Caco-2 (cell line): ENCODE data around the gene EFCAB7. TPM values are rescaled to one million over a fixed set of nuclear protein-coding genes. Genes with fewer than 3 reads are reported as not detected.

Experiments used
- BruUV-seq: library from RNA; stranded (reverse); fragments of 400-500 nt; replicated peaks from 2 replicates; lab custom pipeline; 2021; lab: Mats Ljungman, UMichigan
- CTCF ChIA-PET: fragments of 300-600 bp; sonication (Branson Sonifier 250); formaldehyde crosslinking; loops from one replicate; lab custom pipeline; 2022; ENCODE audit warnings: antibody characterized with exemption; lab: Charles Lee
- POLR2A ChIA-PET: fragments of 300-600 bp; sonication (Branson Sonifier 250); formaldehyde crosslinking; loops from one replicate; lab custom pipeline; 2022; ENCODE audit warnings: antibody characterized with exemption; lab: Charles Lee
- DNase-seq, 2 experiments: peaks; one replicate each; pipeline versions ENCODE4 v3.0.0 to v3.0.0-alpha.2; 2020 to 2022
- H3K27me3 ChIP-seq: replicated peaks from 2 replicates; pipeline ENCODE4 v1.6.0; 2011; ENCODE audit warnings: low read length; ENCODE audit not compliant: control insufficient read depth, insufficient read depth
- H3K36me3 ChIP-seq: 2 replicates; pipeline ENCODE4 v1.5.1; 2011; ENCODE audit warnings: low read length; ENCODE audit not compliant: control insufficient read depth, insufficient read depth
- H3K4me1 ChIP-seq: fragments of 250-450 bp; sonication (Bioruptor Pico); 2 replicates; pipeline ENCODE4 v1.5.1; 2020; ENCODE audit warnings: mild to moderate bottlenecking
- H3K4me3 ChIP-seq: 2 replicates; pipeline ENCODE4 v1.5.1; 2011; ENCODE audit warnings: low read depth, mild to moderate bottlenecking, control low read depth, low read length
- H3K9me3 ChIP-seq: fragments of 250-450 bp; sonication (Bioruptor Pico); 2 replicates; pipeline ENCODE4 v1.5.1; 2020; ENCODE audit warnings: mild to moderate bottlenecking, moderate library complexity
- H3K27ac Mint-ChIP-seq: one replicate; pipeline ENCODE4 v1.8.0; 2022; ENCODE audit warnings: mixed read lengths; ENCODE audit not compliant: unreplicated experiment
- H3K27me3 Mint-ChIP-seq: one replicate; pipeline ENCODE4 v1.8.0; 2022; ENCODE audit warnings: mixed read lengths; ENCODE audit not compliant: insufficient read depth, unreplicated experiment
- H3K36me3 Mint-ChIP-seq: one replicate; pipeline ENCODE4 v1.8.0; 2022; ENCODE audit warnings: mild to moderate bottlenecking, mixed read lengths; ENCODE audit not compliant: insufficient read depth, unreplicated experiment
- H3K4me1 Mint-ChIP-seq: one replicate; pipeline ENCODE4 v1.8.0; 2022; ENCODE audit warnings: low read depth, mixed read lengths; ENCODE audit not compliant: unreplicated experiment
- H3K4me3 Mint-ChIP-seq: one replicate; pipeline ENCODE4 v1.8.0; 2022; ENCODE audit warnings: mild to moderate bottlenecking, moderate library complexity, mixed read lengths; ENCODE audit not compliant: unreplicated experiment
- H3K9me3 Mint-ChIP-seq: one replicate; pipeline ENCODE4 v1.8.0; 2022; ENCODE audit warnings: mixed read lengths; ENCODE audit not compliant: unreplicated experiment
- intact Hi-C: fragments of 100-400 bp; cut with micrococcal nuclease; formaldehyde crosslinking; loops from one replicate; pipeline ENCODE4 v1.10.0; 2022; ENCODE audit not compliant: unreplicated experiment
- total RNA-seq: library from RNA; stranded (reverse); gene quantifications from 2 replicates; pipeline ENCODE4 v1.2.3, GENCODE V29; 2022
- TF ChIP-seq, protein P1 (sequence below), 2 experiments: fragments of 200-600 bp in 1 of 2; IDR thresholded peaks; 1 replicate in 1 of 2; 2 replicates in 1 of 2; pipeline versions ENCODE4 v1.5.1 to v1.8.0; 2011 to 2022; ENCODE audit warnings: antibody characterized with exemption in 1 of 2, control low read depth in 1 of 2, inconsistent platforms in 1 of 2, low read depth in 1 of 2, low read length in 1 of 2, mild to moderate bottlenecking in 1 of 2, moderate library complexity in 1 of 2; ENCODE audit not compliant: insufficient read depth in 1 of 2, severe bottlenecking in 1 of 2, unreplicated experiment in 1 of 2

The EFCAB7 gene
- total RNA-seq, 1 experiment from 2014 or later = 3.2 TPM

GRCh38 chr1:63557365-63557987 lies 34.2 kb downstream of the EFCAB7 start:
- Mint-ChIP-seq H3K36me3 (peaks cover 4% of the 10 kb centered on the region), H3K4me1 (no peaks in the 10 kb centered on the region), H3K27ac (no peak overlapping the region), H3K4me3 (no peak overlapping the region), H3K27me3 (no peaks in the 10 kb centered on the region), H3K9me3 (no peaks in the 10 kb centered on the region)
- Histone ChIP-seq H3K36me3 (no peaks in the 10 kb centered on the region), H3K4me3 (no peak overlapping the region), H3K27me3 (no peaks in the 10 kb centered on the region), H3K4me1 (no peaks in the 10 kb centered on the region), H3K9me3 (no peaks in the 10 kb centered on the region)
- no TSS peak for BruUV-seq
- ChIA-PET CTCF (interaction anchor here (0.5 to 1.0 kb wide), 3 partner anchors 20 to 1241 kb away, joined by 3 to 4 read pairs (median 3); no protein-coding TSS in a partner anchor), POLR2A (no interaction called here)
- intact Hi-C loops = loop anchor here (5.0 kb wide), 1 partner anchor 690 kb away; no protein-coding TSS in a partner anchor
- DNase-seq = peak in 1 of 2 experiments; percentile 40
- TF ChIP-seq, protein P1, sequence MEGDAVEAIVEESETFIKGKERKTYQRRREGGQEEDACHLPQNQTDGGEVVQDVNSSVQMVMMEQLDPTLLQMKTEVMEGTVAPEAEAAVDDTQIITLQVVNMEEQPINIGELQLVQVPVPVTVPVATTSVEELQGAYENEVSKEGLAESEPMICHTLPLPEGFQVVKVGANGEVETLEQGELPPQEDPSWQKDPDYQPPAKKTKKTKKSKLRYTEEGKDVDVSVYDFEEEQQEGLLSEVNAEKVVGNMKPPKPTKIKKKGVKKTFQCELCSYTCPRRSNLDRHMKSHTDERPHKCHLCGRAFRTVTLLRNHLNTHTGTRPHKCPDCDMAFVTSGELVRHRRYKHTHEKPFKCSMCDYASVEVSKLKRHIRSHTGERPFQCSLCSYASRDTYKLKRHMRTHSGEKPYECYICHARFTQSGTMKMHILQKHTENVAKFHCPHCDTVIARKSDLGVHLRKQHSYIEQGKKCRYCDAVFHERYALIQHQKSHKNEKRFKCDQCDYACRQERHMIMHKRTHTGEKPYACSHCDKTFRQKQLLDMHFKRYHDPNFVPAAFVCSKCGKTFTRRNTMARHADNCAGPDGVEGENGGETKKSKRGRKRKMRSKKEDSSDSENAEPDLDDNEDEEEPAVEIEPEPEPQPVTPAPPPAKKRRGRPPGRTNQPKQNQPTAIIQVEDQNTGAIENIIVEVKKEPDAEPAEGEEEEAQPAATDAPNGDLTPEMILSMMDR (IDR thresholded peaks at IDR 0.05; ENCODE audit: insufficient read depth in 1 of 2, low read depth in 1 of 2, low read length in 1 of 2, severe bottlenecking in 1 of 2, unreplicated experiment in 1 of 2) = peak; percentile 47 to 55

GRCh38 chr1:63559357-63559756 lies 36.0 kb downstream of the EFCAB7 start:
- Mint-ChIP-seq H3K36me3 (peaks cover 4% of the 10 kb centered on the region), H3K4me1 (no peaks in the 10 kb centered on the region), H3K9me3 (no peaks in the 10 kb centered on the region), H3K4me3 (no peak overlapping the region), H3K27me3 (no peaks in the 10 kb centered on the region), H3K27ac (no peak overlapping the region)
- Histone ChIP-seq H3K9me3 (no peaks in the 10 kb centered on the region), H3K36me3 (no peaks in the 10 kb centered on the region), H3K27me3 (no peaks in the 10 kb centered on the region), H3K4me1 (no peaks in the 10 kb centered on the region), H3K4me3 (no peak overlapping the region)
- no TSS peak for BruUV-seq
- POLR2A ChIA-PET = no interaction called here
- no peak for DNase-seq
- CTCF ChIA-PET = no interaction called here
- TF ChIP-seq, protein P1 (IDR thresholded peaks at IDR 0.05; ENCODE audit: insufficient read depth in 1 of 2, low read depth in 1 of 2, low read length in 1 of 2, severe bottlenecking in 1 of 2, unreplicated experiment in 1 of 2) = no peak
- intact Hi-C loops = loop anchor here (5.0 kb wide), 1 partner anchor 688 kb away; no protein-coding TSS in a partner anchor

DNA sequence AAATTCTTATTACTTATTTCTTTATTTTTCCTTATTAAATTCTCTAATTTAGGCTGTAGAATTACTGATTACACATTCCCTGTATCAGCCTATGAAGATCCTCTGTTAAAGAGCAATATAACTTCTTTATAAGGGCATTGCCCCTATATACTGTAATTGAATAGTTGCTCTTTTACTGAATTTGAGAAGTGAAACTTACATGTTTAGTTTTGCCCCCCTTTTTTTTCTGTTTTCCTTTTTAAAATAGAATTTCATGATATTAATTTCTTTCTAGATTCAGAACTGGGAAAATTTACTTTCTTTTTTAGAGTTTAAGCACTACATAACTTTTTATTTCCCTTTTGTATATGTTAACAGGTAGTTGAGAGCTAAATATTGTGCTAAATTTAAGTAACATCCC lies 40.4 kb downstream of the EFCAB7 start:
- intact Hi-C loops = no loop called here
- H3K4me1 Mint-ChIP-seq = no peaks in the 10 kb centered on the region
- CTCF ChIA-PET = no interaction called here

More for the DNA sequence above, 40.4 kb downstream of the EFCAB7 start:
- BruUV-seq = no TSS peak
- Histone ChIP-seq H3K36me3 (no peaks in the 10 kb centered on the region), H3K27me3 (no peaks in the 10 kb centered on the region), H3K4me3 (no peak overlapping the region), H3K4me1 (no peaks in the 10 kb centered on the region), H3K9me3 (no peaks in the 10 kb centered on the region)
- TF ChIP-seq, protein P1 (IDR thresholded peaks at IDR 0.05; ENCODE audit: insufficient read depth in 1 of 2, low read depth in 1 of 2, low read length in 1 of 2, severe bottlenecking in 1 of 2, unreplicated experiment in 1 of 2) = no peak
- Mint-ChIP-seq H3K36me3 (no peaks in the 10 kb centered on the region), H3K9me3 (no peaks in the 10 kb centered on the region), H3K27ac (no peak overlapping the region), H3K4me3 (no peak overlapping the region), H3K27me3 (no peaks in the 10 kb centered on the region)
- POLR2A ChIA-PET = no interaction called here
- DNase-seq = no peak
